GM21360 (cell line): ENCODE data around the gene MIR17HG.
A peak's percentile ranks its signal among the peaks of the same experiment; 100 is the strongest.

ENCODE experiments used
- ATAC-seq: cut with Tn5 transposase; IDR thresholded peaks from one replicate; pipeline ENCODE4 v1.9.1; 2021; ENCODE audit warnings: mild to moderate bottlenecking, moderate library complexity; ENCODE audit not compliant: unreplicated experiment

The MIR17HG gene

GRCh38 chr13:91368101-91368500 lies 20.6 kb downstream of the MIR17HG start:
- no peak for ATAC-seq

- ATAC-seq: no peak
These were observed 21.4 kb downstream of the MIR17HG start for GRCh38 chr13:91368676-91369440.

GRCh38 chr13:91369441-91369831 lies 21.9 kb downstream of the MIR17HG start:
- no peak for ATAC-seq

GRCh38 chr13:91370501-91370900 lies 23.0 kb downstream of the MIR17HG start:
- ATAC-seq: no peak

GRCh38 chr13:91372911-91373310 lies 25.4 kb downstream of the MIR17HG start:
- ATAC-seq: no peak

GRCh38 chr13:91375116-91375729 lies 27.7 kb downstream of the MIR17HG start:
- ATAC-seq: peak; percentile 98

- no peak for ATAC-seq
These were observed 33.9 kb downstream of the MIR17HG start for GRCh38 chr13:91381371-91381770.

GRCh38 chr13:91383836-91384235 lies 36.3 kb downstream of the MIR17HG start:
- no peak for ATAC-seq

- no peak for ATAC-seq
These were observed 37.4 kb downstream of the MIR17HG start for GRCh38 chr13:91384896-91385295.

GRCh38 chr13:91389186-91389585 lies 41.7 kb downstream of the MIR17HG start:
- no peak for ATAC-seq

GRCh38 chr13:91397595-91397994 lies 50.1 kb downstream of the MIR17HG start:
- no peak for ATAC-seq

GRCh38 chr13:91398413-91399188 lies 51.1 kb downstream of the MIR17HG start, which contains the start of gene GPC5:
Gene GPC5 (plus strand): TSS chr13:91398621.
- peak; percentile 99 for ATAC-seq

GRCh38 chr13:91399189-91400062 lies 51.9 kb downstream of the MIR17HG start:
- ATAC-seq: no peak

GRCh38 chr13:91400063-91400399 lies 52.5 kb downstream of the MIR17HG start:
- ATAC-seq: no peak

GRCh38 chr13:91400671-91401070 lies 53.2 kb downstream of the MIR17HG start:
- ATAC-seq: no peak

- no peak for ATAC-seq
These were observed 54.4 kb downstream of the MIR17HG start for GRCh38 chr13:91401920-91402319.
